Stimulated activated CD4-positive, alpha-beta T cell treated with anti-CD3 and anti-CD28 coated beads, TNF-alpha, amount 100 ng/mL, for 1 hour (primary cell): ENCODE data around the gene PCDHGB6.
"Not testable (repeated sequence)": the region's sequence is repeated elsewhere in the genome, so short reads cannot be mapped to it uniquely, and the experiment has no call there.

Source experiments
- DNase-seq, 3 donors: peaks; one replicate each; pipeline ENCODE4 v3.0.0-alpha.2; 2020; ENCODE audit warnings: low read depth in 3 of 3, low spot score in 1 of 3

The PCDHGB6 gene

DNA sequence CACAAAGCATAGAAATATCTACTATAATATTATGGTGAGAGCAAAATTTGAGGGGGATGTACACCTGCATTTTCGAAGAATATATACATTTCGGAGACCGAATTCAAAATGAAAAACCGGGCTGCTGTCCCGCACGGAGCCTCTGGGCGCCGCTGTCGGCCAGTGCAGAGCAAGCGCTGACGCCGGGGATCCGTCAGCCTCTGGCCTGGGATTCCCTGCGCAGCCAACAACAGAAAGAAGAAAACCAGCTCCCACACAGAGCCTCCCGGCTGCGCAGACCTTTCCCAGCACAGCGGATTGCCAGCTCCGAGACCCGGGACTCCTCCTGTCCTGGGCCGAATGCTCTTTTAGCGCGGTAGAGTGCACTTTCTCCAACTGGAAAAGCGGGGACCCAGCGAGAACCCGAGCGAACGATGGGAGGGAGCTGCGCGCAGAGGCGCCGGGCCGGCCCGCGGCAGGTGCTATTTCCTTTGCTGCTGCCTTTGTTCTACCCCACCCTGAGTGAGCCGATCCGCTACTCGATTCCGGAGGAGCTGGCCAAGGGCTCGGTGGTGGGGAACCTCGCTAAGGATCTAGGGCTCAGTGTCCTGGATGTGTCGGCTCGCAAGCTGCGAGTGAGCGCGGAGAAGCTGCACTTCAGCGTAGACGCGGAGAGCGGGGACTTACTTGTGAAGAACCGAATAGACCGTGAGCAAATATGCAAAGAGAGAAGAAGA is at the start of gene PCDHGB6:
Gene PCDHGB6, plus strand, starts transcription at position 232 of the 716 bp plus-strand sequence. Its CDS starts 182 bp downstream, at position 414.
- not testable (repeated sequence) for DNase-seq

DNA sequence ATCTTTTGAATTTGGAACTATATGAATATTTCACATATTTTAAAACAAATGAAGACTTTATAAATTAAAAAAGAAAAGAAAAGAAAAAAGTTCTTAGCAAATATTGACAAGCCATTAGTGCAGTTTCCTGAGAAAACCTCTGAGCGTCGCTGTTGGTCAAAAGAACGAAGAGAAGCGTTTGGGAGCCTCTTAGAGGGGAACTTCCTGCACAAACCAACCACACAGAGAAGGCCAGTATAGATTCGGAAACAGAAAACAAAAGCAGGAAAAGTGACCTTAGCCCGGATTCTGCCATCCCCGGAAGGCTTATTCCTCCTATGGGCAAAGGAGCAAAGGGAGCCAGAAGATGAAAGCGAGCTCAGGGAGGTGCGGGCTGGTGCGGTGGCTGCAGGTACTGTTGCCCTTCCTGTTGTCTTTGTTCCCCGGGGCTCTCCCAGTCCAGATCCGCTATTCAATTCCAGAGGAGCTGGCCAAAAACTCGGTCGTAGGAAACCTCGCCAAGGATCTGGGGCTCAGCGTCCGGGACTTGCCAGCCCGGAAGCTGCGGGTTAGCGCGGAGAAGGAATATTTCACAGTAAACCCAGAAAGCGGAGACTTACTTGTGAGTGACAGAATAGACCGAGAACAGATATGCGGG is 47.9 kb upstream of the PCDHGB6 start, which contains the start of gene PCDHGB2:
Gene PCDHGB2, plus strand, starts transcription at position 205 of the 637 bp plus-strand sequence. Its CDS starts 142 bp downstream, at position 347.
- DNase-seq: no peak

DNA sequence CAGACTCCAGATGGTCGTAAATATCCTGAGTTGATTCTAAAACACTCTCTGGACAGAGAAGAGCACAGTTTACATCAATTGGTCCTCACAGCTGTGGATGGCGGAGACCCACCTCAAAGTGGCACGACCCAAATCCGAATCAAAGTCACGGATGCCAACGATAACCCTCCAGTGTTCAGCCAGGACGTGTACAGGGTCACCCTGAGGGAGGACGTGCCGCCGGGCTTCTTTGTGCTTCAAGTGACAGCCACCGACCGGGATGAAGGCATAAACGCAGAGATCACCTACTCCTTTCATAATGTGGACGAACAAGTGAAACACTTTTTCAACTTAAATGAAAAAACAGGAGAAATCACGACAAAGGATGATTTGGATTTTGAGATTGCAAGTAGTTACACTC is 47.1 kb upstream of the PCDHGB6 start:
- DNase-seq: no peak

DNA sequence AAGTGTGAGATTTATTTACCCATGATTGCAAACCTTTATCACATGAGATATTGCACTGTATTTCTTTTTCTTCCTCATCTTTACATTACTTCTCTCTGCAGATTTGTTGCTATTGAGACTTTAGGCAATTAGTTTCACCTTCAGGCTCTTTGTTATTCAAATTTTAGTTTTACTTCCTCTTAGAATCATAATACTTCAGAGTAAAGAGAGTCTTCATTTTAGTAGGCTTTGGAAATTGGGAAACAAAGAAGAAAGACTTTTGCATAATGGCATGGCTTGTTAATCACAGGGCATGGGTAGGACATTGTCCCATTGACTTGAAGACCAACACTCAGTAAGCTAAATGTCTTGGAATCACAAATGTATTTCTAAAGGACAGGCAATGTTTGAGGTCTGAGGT is 45.1 kb upstream of the PCDHGB6 start:
- no peak for DNase-seq

DNA sequence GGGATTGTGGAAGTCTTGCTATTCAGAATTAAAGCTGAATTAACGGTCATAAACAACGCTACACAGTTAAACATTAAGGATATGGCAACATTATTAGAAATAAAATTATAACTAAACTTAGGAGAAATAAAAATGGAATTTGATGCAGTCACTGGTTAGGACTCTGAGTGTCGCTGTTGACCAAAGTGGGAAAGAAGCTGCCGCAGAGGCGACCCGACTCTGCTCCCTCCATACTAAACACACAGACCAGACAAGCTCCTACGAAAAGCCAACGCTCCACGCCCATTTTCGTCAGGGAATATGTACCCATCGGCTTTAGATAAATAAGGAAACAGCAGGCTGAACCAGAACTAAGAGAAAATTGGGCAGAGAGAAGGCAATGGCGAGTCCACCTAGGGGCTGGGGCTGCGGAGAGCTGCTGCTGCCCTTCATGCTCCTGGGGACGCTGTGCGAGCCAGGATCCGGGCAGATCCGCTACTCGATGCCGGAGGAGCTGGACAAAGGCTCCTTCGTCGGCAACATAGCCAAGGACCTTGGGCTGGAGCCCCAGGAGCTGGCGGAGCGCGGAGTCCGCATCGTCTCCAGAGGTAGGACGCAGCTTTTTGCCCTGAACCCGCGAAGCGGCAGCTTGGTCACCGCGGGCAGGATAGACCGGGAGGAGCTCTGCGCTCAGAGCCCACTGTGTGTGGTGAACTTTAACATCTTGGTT is 43.7 kb upstream of the PCDHGB6 start, which contains the start of gene PCDHGA5:
Gene PCDHGA5, plus strand, starts transcription at position 211 of the 709 bp plus-strand sequence. Its CDS starts 169 bp downstream, at position 380.
- DNase-seq: no peak

DNA sequence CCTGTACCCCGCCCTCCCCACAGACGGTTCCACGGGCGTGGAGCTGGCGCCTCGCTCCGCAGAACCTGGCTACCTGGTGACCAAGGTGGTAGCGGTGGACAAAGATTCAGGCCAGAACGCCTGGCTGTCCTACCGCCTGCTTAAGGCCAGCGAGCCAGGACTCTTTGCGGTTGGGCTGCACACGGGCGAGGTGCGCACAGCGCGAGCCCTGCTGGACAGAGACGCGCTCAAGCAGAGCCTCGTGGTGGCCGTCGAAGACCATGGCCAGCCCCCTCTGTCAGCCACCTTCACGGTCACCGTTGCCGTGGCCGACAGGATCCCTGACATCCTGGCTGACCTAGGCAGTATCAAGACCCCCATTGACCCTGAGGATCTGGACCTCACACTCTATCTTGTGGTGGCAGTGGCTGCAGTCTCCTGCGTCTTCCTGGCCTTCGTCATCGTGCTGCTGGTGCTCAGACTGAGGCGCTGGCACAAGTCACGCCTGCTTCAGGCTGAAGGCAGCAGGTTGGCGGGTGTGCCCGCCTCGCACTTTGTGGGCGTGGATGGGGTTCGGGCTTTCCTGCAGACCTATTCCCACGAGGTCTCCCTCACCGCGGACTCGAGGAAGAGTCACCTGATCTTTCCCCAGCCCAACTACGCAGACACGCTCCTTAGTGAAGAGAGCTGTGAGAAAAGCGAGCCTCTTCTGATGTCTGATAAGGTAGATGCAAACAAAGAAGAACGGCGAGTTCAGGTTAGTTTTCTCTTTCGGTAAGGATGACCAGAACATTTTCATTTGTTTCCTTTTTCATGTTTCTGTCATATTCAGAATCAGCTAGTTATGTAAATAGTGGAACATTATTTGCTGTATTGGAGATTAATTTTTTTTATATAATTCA is 41.6 kb upstream of the PCDHGB6 start:
- DNase-seq: no peak

DNA sequence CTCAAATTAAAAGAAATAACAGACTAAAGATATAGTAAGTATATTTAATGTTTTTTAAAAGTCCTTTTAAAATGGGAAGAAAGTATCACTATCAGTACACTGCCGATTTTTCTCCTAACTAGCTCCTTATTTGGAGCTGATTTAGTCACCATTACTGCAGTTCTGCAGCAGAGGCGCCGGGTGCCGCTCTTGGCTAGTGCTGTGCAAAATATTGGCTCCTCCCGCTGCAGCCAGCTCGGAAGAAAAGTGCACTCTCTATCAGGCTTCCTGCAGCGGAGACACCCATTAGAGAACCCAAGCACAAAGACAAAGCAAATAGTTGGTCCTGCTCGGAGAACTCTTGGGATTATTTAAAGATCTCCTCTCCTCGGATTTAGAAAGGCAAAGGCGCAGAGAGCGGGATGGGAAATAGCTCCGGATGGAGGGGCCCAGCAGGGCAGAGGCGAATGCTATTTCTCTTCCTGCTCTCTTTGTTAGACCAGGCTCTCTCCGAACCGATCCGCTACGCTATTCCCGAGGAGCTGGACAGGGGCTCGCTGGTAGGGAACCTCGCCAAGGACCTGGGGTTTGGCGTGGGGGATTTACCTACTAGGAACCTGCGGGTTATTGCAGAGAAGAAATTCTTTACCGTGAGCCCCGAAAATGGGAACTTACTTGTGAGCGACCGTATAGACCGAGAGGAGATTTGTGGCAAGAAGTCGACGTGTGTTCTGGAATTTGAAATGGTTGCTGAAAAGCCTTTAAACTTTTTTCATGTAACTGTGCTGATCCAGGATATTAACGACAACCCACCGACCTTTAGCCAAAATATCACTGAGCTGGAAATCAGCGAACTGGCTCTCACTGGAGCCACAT is 37.6 kb upstream of the PCDHGB6 start, which contains the start of gene PCDHGB3:
Gene PCDHGB3, plus strand, starts transcription at position 249 of the 855 bp plus-strand sequence. Its CDS starts 153 bp downstream, at position 402.
- peak in 1 of 3 donors; percentile 11 for DNase-seq

DNA sequence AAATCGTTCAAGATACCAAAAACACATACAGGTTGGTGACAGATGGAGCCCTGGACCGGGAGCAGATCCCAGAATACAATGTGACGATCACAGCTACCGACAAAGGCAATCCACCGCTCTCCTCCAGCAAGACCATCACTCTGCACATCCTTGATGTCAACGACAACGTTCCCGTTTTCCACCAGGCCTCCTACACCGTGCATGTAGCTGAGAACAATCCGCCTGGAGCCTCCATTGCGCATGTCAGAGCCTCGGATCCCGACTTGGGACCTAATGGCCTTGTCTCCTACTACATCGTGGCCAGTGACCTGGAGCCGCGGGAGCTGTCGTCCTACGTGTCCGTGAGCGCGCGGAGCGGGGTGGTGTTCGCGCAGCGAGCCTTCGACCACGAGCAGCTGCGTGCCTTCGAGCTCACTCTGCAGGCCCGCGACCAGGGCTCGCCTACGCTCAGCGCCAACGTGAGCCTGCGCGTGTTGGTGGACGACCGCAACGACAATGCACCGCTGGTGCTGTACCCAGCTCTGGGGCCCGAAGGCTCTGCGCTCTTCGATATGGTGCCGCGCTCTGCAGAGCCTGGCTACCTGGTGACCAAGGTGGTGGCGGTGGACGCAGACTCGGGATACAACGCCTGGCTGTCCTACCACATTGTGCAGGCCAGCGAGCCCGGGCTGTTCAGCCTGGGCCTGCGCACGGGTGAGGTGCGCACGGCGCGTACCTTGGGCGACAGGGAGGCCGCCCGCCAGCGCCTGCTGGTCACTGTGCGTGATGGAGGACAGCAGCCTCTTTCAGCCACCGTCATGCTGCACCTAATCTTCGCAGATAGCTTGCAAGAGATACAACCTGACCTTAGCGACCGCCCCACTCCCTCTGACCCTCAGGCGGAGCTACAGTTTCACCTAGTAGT is 36.0 kb upstream of the PCDHGB6 start:
- DNase-seq: no peak

DNA sequence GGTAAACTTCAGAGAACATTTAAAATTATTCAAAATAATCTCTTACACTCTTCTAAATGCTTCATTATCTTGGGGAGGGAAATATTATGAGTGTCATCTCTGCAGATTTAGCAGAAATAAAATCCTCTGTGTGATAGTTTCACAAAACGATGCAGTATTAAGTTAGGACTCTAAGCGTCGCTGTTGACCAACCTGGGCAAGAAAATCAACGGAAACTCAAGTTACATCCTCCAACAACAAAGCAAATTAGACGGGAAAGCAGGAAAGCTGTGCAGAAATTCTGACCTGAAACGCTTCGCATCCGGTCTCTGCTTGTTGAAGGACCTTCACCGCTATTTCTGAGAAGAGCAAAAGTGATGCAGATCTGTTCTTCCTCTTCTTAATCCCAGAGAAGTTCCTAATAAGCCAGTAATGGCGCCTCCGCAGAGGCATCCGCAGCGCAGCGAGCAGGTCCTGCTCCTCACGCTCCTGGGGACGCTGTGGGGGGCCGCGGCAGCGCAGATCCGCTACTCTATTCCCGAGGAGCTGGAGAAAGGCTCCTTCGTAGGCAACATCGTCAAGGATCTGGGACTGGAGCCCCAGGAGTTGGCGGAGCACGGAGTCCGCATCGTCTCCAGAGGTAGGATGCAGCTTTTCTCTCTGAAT is 34.0 kb upstream of the PCDHGB6 start, which contains the start of gene PCDHGA6:
Gene PCDHGA6, plus strand, starts transcription at position 219 of the 645 bp plus-strand sequence. Its CDS starts 193 bp downstream, at position 412.
- no peak for DNase-seq

DNA sequence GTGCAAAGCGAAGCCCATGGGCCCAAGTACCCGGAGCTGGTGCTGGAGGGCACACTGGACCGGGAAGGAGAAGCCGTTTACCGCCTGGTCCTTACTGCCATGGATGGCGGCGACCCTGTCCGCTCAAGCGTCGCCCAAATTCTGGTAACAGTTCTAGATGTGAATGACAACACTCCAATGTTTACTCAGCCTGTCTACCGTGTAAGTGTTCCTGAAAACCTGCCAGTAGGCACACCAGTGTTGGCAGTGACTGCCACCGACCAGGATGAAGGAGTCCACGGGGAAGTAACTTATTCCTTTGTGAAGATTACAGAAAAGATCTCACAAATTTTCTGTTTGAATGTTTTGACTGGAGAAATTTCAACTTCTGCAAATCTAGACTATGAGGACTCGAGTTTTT is 33.2 kb upstream of the PCDHGB6 start:
- no peak for DNase-seq

DNA sequence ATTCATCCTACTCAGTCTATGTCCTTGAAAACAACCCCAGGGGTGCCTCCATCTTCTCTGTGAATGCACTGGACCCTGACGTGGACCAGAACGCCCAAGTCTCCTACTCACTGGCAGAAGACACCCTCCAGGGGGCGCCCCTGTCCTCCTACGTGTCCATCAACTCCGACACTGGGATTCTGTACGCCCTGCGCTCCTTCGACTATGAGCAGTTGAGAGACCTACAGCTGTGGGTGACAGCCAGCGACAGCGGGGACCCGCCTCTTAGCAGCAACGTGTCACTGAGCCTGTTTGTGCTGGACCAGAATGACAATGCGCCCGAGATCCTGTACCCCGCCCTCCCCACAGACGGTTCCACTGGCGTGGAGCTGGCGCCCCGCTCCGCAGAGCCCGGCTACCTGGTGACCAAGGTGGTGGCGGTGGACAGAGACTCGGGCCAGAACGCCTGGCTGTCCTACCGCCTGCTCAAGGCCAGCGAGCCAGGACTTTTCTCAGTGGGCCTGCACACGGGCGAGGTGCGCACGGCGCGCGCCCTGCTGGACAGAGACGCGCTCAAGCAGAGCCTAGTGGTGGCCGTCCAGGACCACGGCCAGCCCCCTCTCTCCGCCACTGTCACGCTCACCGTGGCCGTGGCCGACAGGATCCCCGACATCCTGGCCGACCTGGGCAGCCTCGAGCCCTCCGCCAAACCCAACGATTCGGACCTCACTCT is 32.2 kb upstream of the PCDHGB6 start:
- not testable (repeated sequence) for DNase-seq

DNA sequence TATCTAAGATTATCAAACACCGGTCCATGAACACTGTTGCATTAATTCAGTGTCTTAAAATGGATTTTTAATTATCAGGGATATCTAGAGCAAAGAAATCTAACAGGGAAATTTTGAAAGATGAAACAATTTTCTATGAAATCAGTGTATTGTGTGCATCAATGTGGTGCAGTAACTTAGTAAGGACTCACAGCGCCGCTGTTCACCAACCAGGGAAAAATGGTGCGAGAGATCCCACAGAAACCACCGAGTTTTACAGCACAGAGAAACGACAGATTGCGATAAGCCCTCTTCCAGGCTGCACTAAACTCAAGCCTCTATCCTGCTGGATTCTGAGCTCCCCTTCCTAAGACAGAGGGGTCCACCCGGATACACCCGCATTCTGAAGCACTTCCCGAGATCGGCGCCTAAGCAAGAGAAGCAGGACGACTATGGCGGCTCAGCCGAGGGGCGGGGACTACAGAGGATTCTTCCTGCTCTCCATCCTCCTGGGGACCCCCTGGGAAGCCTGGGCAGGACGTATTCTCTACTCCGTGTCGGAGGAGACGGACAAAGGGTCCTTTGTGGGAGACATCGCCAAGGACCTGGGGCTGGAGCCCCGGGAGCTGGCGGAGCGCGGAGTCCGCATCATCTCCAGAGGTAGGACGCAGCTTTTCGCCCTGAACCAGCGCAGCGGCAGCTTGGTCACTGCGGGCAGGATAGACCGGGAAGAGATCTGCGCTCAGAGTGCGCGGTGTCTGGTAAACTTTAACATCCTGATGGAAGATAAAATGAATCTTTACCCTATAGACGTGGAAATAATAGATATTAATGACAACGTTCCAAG is 25.1 kb upstream of the PCDHGB6 start, which contains the start of gene PCDHGA7:
Gene PCDHGA7, plus strand, starts transcription at position 274 of the 826 bp plus-strand sequence. Its CDS starts 158 bp downstream, at position 432.
- no peak for DNase-seq

DNA sequence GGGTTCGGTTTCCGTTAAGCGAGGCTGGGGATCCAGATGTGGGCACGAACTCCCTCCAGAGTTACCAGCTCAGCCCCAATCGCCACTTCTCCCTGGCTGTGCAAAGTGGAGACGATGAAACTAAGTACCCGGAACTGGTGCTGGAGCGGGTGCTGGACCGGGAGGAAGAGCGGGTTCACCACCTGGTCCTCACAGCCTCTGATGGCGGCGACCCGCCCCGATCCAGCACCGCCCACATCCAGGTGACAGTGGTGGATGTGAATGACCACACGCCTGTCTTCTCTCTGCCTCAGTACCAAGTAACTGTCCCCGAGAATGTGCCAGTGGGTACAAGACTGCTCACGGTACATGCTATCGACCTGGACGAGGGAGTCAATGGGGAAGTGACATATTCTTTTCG is 24.5 kb upstream of the PCDHGB6 start:
- no peak for DNase-seq

DNA sequence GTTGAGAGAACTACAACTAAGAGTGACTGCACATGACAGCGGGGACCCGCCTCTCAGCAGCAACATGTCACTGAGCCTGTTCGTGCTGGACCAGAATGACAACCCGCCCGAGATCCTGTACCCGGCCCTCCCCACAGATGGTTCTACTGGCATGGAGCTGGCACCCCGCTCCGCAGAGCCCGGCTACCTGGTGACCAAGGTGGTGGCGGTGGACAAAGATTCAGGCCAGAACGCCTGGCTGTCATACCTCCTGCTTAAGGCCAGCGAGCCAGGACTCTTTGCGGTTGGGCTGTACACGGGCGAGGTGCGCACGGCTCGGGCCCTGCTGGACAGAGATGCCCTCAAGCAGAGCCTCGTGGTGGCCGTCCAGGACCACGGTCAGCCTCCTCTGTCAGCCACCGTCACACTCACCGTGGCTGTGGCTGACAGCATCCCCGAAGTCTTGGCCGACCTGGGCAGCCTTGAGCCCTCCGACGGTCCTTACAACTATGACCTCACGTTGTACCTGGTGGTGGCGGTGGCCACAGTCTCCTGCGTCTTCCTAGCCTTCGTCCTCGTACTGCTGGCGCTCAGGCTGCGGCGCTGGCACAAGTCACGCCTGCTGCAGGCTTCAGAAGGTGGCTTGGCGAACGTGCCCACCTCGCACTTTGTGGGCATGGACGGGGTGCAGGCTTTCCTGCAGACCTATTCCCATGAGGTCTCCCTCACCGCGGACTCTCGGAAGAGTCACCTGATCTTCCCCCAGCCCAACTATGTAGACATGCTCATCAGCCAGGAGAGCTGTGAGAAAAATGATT is 23.2 kb upstream of the PCDHGB6 start:
- DNase-seq: no peak

DNA sequence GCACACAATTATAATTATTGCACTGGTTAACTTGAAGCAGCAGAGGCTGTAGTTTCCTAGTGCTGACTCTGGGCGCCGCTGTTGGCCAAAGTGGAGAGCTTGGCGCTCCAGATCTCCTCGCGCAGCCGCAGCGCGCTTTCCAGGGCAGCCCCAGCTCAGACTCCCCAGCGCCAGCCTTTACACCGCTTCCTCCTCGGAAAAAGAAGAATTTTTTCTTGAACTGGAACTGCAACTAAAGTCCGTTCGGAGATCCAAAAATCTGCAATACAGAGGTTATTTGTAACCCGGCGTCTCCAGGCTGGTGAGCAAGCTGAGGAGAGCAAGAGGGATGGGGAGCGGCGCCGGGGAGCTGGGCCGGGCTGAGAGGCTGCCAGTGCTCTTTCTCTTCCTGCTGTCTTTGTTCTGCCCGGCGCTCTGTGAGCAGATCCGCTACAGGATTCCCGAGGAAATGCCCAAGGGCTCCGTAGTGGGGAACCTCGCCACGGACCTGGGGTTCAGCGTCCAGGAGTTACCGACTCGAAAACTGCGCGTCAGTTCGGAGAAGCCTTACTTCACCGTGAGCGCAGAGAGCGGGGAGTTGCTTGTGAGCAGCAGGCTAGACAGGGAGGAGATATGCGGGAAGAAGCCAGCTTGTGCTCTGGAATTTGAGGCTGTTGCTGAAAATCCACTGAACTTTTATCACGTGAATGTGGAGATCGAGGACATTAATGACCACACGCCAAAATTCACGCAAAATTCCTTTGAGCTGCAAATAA is 20.1 kb upstream of the PCDHGB6 start, which contains the start of gene PCDHGB4:
Gene PCDHGB4, plus strand, starts transcription at position 142 of the 755 bp plus-strand sequence. Its CDS starts 187 bp downstream, at position 329.
- DNase-seq: not testable (repeated sequence)
